IgD-negative memory B cell (primary cell): Measurements from ENCODE around the gene COBLL1. TPM values are rescaled to one million over a fixed set of nuclear protein-coding genes. Genes with fewer than 3 reads are reported as not detected.
A peak's percentile ranks its signal among the peaks of the same experiment; 100 is the strongest.

ENCODE experiments used
- H3K27ac Mint-ChIP-seq, 3 donors: one replicate each; pipeline ENCODE4 v1.8.0; 2020 to 2022; ENCODE audit warnings: mild to moderate bottlenecking in 3 of 3, mixed read lengths in 3 of 3, moderate library complexity in 1 of 3
- H3K27me3 Mint-ChIP-seq: one replicate; pipeline ENCODE4 v1.8.0; 2021; ENCODE audit warnings: mixed read lengths
- H3K36me3 Mint-ChIP-seq: one replicate; pipeline ENCODE4 v1.8.0; 2020; ENCODE audit warnings: mild to moderate bottlenecking, mixed read lengths
- H3K4me1 Mint-ChIP-seq, 3 donors: one replicate each; pipeline ENCODE4 v1.8.0; 2020 to 2022; ENCODE audit warnings: mixed read lengths in 3 of 3, mild to moderate bottlenecking in 1 of 3
- H3K4me3 Mint-ChIP-seq, 4 donors: one replicate each; pipeline ENCODE4 v1.8.0; 2020 to 2022; ENCODE audit warnings: mild to moderate bottlenecking in 4 of 4, mixed read lengths in 4 of 4, moderate library complexity in 3 of 4
- H3K9me3 Mint-ChIP-seq, 3 donors: one replicate each; pipeline ENCODE4 v1.8.0; 2020 to 2021; ENCODE audit warnings: mixed read lengths in 3 of 3, mild to moderate bottlenecking in 1 of 3
- polyA plus RNA-seq: library from polyadenylated mRNA; unstranded; fragments of 300-500 nt; fragmentation: Illumina TruSeq; gene quantifications from one replicate; pipeline ENCODE4 v1.2.3, GENCODE V29; 2021

Gene COBLL1
- polyA plus RNA-seq, 1 donor from 2014 or later: 114 TPM

DNA sequence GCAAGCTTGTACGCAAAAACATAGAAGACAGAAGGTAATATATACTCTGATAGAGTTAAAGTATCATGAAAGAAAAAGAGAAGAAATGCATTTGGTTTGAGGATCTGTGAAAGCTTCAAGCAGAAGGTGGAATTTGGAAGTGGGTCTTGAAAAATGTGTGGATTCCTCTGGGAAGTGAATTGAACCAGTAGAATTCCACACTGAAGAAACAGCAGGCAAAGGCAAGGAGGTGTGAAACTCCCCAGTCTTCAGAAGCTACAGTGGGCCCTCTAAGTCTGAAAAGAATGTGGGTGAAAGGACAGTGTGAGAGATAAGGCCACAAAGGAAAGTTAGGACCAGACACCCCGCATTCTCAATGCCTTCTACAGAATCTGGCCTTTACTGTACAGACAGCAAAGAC, 25.6 kb downstream of the COBLL1 start:
- Mint-ChIP-seq H3K4me3 (no peak overlapping the region), H3K27me3 (no peaks in the 10 kb centered on the region), H3K27ac (no peak overlapping the region), H3K4me1 (peaks cover 0 to 5% (median 5%) of the 10 kb centered on the region in 3 donors), H3K9me3 (no peaks in the 10 kb centered on the region), H3K36me3 (no peaks in the 10 kb centered on the region)

DNA sequence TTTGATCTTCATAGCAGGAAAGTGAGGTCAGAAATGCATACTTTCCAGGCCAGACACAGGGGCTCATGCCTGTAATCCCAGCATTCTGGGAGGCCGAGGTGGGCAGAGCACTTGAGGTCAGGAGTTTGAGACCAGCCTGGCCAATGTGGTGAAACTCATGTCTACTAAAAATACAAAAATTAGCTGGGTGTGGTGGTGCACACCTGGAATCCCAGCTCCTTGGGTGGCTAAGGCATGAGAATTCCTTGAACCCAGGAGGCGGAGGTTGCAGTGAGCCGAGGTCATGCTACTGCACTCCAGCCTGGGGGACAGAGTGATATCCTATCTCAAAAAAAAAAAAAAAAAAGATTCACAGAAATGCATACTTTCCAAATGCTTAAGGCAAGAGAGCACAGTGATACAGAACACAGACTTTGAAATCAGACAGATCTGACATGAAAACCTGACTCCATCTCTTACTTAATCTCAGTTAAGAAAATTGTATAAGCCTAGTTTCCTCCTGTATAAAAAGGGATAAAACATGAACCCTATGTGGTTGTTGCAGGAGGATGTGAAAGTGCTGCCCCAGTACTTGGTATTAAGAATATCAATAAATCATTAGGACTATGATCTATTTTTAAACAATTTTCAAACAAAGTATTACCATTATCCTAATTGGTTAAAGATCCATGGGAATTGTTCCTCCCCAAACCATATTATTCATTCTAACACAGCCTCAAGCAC, 26.4 kb downstream of the COBLL1 start:
- no peaks in the 10 kb centered on the region for H3K36me3 Mint-ChIP-seq
- H3K27ac Mint-ChIP-seq: no peak overlapping the region
- peaks cover 0 to 5% (median 5%) of the 10 kb centered on the region in 3 donors for H3K4me1 Mint-ChIP-seq
- H3K4me3 Mint-ChIP-seq: no peak overlapping the region
- no peaks in the 10 kb centered on the region for H3K27me3 Mint-ChIP-seq
- H3K9me3 Mint-ChIP-seq: no peaks in the 10 kb centered on the region

DNA sequence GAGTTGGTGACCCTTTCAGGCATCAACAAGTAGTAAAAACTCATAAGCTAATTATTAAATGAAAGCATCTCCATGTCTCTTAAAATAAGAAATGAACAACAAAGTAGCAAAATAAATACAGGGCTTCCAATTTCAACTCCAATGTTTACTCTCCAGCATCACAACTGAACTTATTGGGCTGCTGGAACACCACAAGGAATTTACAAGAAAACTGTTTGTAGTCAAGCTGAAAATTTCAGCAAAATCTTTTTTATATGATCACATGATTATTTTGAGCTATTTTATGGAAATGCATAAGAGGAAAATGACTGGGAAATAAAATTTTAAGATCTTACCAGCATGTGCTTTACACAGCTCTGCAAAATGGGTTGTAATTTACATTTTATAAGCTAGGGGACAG, 28.1 kb downstream of the COBLL1 start:
- Mint-ChIP-seq H3K27me3 (no peaks in the 10 kb centered on the region), H3K9me3 (no peaks in the 10 kb centered on the region), H3K36me3 (no peaks in the 10 kb centered on the region), H3K4me3 (no peak overlapping the region), H3K27ac (no peak overlapping the region), H3K4me1 (peaks cover 0 to 5% (median 5%) of the 10 kb centered on the region in 3 donors)

DNA sequence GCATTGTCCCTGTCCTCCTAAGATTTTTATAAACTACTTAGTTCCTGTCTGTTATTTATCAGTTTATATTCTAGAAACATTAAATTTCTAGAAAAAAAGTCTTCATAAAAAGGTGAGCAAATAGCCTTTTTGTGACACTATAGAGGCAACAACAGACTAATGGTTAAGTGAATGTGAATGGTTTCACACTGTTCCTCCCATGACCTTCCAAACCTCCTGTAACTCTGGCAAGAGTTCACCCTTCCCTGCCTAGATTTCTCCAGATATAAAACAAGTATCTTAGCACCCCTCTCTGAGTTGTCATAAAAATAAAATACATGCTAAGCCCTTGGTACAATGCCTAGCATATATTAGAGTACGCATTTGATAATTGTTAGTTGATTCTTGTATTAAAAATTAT, 29.2 kb downstream of the COBLL1 start:
- Mint-ChIP-seq H3K9me3 (no peaks in the 10 kb centered on the region), H3K27ac (no peak overlapping the region), H3K4me1 (peaks cover 0 to 5% (median 5%) of the 10 kb centered on the region in 3 donors), H3K36me3 (no peaks in the 10 kb centered on the region), H3K27me3 (no peaks in the 10 kb centered on the region), H3K4me3 (no peak overlapping the region)

DNA sequence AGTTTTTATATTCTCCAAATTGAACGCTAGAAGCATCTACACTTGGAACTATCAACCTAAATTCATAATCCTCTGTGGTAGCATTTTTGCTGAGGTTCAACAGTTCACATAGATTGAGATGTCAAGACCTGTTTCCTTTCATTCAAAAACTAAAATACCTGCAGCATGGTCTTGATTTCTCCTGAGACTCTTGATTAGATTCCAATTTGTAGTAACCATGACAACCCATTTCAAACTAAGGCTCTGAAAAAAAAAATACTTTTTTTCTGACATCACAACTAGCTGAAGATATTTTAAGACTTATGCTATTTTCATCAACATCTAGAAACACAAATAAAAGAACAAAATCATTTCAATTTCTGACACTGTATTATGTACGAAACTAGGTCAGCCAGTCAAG, 29.8 kb downstream of the COBLL1 start:
- no peak overlapping the region for H3K27ac Mint-ChIP-seq
- H3K27me3 Mint-ChIP-seq: no peaks in the 10 kb centered on the region
- no peaks in the 10 kb centered on the region for H3K9me3 Mint-ChIP-seq
- peaks cover 0 to 5% (median 5%) of the 10 kb centered on the region in 3 donors for H3K4me1 Mint-ChIP-seq
- no peaks in the 10 kb centered on the region for H3K36me3 Mint-ChIP-seq
- no peak overlapping the region for H3K4me3 Mint-ChIP-seq

DNA sequence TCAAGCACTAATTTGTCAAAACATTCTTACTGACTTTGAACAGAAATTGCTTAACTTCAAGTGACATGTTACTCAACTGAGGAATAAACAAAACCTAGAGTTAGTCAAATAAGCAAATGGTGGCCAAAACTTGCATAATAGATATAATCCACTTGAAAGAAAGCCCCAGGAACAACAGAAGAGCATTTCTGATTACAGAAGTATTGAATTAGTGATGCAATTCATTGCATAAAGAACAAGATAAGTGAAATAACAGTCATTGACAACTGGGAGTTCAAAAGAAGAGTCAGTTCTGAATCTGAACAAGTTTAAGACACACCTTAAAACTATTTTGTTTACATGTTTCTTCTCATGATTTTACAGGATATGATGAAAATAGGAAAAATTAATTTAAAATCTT, 30.8 kb downstream of the COBLL1 start:
- Mint-ChIP-seq H3K4me3 (no peak overlapping the region), H3K4me1 (peaks cover 0 to 5% (median 5%) of the 10 kb centered on the region in 3 donors), H3K27ac (no peak overlapping the region), H3K9me3 (no peaks in the 10 kb centered on the region), H3K36me3 (peaks cover 2% of the 10 kb centered on the region), H3K27me3 (no peaks in the 10 kb centered on the region)

DNA sequence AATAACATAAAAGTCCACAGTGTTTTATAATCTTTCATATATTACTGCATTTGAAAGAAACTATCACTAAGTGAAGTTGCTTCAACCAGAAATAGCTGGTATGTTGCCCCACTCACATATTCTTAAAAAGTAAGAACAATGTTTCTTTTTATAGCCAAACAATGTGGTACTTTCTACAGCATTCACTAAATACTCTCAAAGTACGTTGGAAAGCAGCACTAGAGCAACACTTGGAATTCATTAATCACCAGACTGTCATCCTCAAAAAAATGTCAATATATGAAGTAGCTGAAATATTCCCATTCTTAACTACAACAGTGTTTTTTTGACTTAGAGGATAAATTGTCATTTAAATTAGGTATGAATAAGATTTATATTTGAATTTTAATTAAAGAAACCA, 32.8 kb downstream of the COBLL1 start:
- Mint-ChIP-seq H3K36me3 (peaks cover 2% of the 10 kb centered on the region), H3K9me3 (no peaks in the 10 kb centered on the region), H3K27ac (no peak overlapping the region), H3K4me3 (no peak overlapping the region), H3K4me1 (peaks cover 2 to 4% (median 3%) of the 10 kb centered on the region in 3 donors), H3K27me3 (no peaks in the 10 kb centered on the region)

DNA sequence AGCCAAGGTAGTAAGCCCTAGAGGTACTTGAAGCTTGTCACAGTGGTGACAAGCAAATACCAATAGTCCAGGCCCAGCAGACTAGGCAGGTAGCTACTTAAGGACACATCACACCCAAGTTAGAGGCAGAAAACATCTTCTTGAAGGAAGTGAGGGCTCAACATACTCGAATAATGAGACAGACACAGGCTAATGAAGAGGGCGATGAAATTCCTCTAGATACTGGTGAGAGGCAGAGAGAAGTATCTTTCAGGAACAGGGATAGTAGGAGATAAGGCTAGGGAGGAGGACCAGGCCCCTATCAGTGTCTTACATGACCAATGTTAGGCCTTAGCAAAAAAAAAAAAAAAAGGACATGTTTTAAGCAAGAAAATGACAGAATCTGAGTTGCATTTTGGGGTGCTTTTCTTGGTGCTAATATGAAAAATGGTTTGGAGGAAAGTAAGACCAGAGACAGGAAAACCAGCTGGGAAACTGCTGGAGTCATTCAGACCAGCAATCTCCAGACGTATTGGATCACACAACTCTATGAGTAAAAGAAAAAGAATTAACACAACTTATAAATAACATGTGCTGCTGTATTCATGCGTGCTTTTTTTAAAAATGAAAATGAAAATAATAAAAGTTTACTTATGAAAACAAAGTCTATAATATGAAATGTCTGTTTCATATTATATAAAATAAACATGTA, 37.7 kb downstream of the COBLL1 start:
- peak overlapping the region in 1 of 3 donors; percentile 82 for H3K27ac Mint-ChIP-seq
- H3K36me3 Mint-ChIP-seq: peaks cover 4% of the 10 kb centered on the region
- H3K9me3 Mint-ChIP-seq: no peaks in the 10 kb centered on the region
- peak overlapping the region in 3 of 4 donors; percentile 1 to 55 (median 2) for H3K4me3 Mint-ChIP-seq
- peaks cover 14 to 17% (median 16%) of the 10 kb centered on the region in 3 donors for H3K4me1 Mint-ChIP-seq
- H3K27me3 Mint-ChIP-seq: no peaks in the 10 kb centered on the region

DNA sequence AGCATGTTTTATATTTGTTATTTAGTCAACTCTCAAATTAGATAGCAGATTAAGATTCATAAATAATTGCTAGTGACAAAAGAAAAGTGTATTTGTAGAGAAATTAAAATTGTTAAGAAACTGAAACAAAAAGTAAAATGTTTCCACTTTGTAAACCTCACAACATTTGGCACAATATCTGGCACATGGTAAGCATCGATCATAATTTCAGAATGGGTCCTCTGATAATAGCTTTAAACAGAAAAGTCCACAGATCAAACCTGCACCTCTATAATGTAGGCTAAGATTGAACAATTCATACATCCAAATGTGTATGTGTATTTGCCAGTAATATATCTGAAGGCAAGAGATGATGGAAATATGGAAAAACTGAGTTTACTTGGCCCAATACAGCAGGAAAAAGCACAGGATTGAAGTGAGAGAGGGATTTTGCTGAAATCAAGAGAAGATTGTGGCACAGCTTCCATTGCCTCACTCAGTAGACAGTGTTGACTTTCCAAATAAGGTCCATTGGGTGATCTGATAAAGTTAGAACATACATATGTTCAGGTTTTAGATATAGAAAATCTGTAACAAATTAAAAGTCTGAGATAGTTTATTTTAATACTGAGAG, 39.4 kb downstream of the COBLL1 start:
- Mint-ChIP-seq H3K36me3 (peaks cover 4% of the 10 kb centered on the region), H3K27me3 (no peaks in the 10 kb centered on the region), H3K4me1 (peaks cover 21 to 29% (median 27%) of the 10 kb centered on the region in 3 donors), H3K9me3 (no peaks in the 10 kb centered on the region), H3K27ac (peak overlapping the region in 2 of 3 donors; percentile 1 to 67), H3K4me3 (peak overlapping the region in 2 of 4 donors; percentile 43 to 73)

DNA sequence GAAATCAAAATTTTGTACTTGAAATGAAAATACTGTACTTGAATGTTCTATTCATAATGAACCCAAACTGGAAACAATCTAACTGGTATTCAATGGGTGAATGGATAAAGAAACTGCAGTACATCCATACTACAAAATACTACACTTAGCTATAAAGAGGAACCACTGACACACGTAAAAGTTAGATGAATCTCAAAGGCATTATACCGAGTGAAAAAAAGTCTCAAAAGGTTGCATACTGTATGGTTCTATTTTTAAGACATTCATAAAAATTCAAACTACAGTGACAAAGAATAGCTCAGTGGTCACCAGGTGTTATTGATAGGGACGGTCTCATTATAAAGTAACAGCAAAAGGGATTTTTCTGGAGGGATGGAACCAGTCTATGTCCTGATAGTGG, 41.1 kb downstream of the COBLL1 start:
- no peaks in the 10 kb centered on the region for H3K9me3 Mint-ChIP-seq
- H3K27ac Mint-ChIP-seq: peak overlapping the region in 1 of 3 donors; percentile 65
- peaks cover 2% of the 10 kb centered on the region for H3K36me3 Mint-ChIP-seq
- no peaks in the 10 kb centered on the region for H3K27me3 Mint-ChIP-seq
- peak overlapping the region in 2 of 4 donors; percentile 71 to 75 for H3K4me3 Mint-ChIP-seq
- H3K4me1 Mint-ChIP-seq: peaks cover 21 to 34% (median 32%) of the 10 kb centered on the region in 3 donors

DNA sequence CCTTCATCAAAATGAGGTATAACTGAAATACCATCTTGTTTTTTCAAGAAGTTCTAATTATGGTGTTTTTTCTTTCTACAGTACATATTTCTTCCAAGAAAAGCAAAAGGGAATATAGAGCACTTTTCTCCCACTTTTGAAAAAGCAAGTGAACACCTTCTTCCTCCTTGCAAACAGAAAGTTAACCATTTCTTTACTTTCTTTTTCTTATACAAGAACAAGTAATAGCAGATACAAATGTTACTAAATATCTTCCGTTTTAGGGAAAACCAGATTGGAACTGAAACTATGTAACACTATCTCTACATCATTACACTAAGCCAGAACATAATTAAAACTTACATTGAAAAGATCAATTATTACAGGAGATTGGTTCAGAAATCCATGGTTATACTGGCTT, 44.0 kb downstream of the COBLL1 start:
- peak overlapping the region in 2 of 4 donors; percentile 9 to 49 for H3K4me3 Mint-ChIP-seq
- no peak overlapping the region for H3K27ac Mint-ChIP-seq

DNA sequence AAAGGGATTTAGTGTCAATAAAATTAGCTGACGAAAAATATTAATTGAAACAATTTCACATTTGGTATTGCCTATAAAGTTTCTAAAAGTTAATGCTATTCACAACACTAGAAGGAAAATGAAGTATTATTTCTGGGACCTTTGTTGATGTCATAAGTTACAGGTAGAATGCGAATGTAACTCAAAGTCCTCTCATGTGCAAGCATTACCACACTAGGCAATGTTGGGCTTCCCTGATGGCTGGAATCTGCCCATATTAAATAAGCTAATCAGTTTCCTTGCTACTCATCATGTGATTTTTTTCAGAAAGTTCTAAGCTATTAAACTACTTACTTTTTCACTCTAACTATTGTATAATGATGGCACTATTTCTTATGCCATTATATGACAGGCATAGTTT, 44.6 kb downstream of the COBLL1 start:
- no peak overlapping the region for H3K4me3 Mint-ChIP-seq
- H3K9me3 Mint-ChIP-seq: no peaks in the 10 kb centered on the region
- no peak overlapping the region for H3K27ac Mint-ChIP-seq
- H3K36me3 Mint-ChIP-seq: peaks cover 2% of the 10 kb centered on the region
- H3K4me1 Mint-ChIP-seq: peaks cover 19 to 45% (median 33%) of the 10 kb centered on the region in 3 donors
- no peaks in the 10 kb centered on the region for H3K27me3 Mint-ChIP-seq

More for the DNA sequence above, 44.0 kb downstream of the COBLL1 start:
- Mint-ChIP-seq H3K9me3 (no peaks in the 10 kb centered on the region), H3K27me3 (no peaks in the 10 kb centered on the region), H3K36me3 (peaks cover 4% of the 10 kb centered on the region), H3K4me1 (peaks cover 25 to 52% (median 37%) of the 10 kb centered on the region in 3 donors)

DNA sequence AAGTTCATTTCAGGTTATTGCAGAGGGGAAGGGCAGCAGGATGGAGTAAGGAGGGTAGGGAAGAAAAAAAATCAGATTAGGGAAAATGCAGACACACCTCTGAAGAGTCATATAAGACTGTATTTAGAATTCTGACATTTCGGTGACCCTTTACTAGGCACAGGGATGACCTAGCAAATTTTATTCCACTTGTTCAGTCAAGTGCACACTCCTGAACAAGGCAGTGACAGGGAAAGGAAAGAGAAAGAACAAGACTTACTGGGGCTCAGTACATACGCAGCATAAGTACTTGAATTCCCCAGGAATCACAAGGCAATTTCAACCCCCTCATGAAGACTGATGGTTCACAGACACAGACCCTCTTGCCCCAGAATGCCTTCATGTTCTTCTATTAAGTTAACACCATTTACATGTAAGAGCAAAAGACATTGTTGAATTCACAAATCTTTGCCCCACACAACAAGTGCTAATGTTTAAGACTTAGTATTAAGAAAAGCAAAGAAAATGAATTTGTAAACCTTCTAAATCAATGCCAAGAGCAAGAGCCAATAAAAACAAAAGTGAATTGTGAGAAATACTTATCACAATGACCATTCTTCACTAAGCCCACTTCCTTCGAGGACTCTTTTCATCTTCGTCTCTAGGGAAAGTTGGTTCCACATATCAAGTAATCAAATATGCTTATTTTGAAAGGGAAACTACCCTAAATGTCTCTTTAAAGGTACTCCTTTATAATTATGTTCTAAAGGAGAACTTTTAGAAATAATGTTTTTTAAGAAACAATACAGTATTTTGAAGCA, 47.0 kb downstream of the COBLL1 start:
- peaks cover 2% of the 10 kb centered on the region for H3K36me3 Mint-ChIP-seq
- H3K4me1 Mint-ChIP-seq: peaks cover 14 to 36% (median 28%) of the 10 kb centered on the region in 3 donors
- H3K9me3 Mint-ChIP-seq: no peaks in the 10 kb centered on the region
- H3K27me3 Mint-ChIP-seq: no peaks in the 10 kb centered on the region
- no peak overlapping the region for H3K27ac Mint-ChIP-seq
- H3K4me3 Mint-ChIP-seq: peak overlapping the region in 1 of 4 donors; percentile 39

DNA sequence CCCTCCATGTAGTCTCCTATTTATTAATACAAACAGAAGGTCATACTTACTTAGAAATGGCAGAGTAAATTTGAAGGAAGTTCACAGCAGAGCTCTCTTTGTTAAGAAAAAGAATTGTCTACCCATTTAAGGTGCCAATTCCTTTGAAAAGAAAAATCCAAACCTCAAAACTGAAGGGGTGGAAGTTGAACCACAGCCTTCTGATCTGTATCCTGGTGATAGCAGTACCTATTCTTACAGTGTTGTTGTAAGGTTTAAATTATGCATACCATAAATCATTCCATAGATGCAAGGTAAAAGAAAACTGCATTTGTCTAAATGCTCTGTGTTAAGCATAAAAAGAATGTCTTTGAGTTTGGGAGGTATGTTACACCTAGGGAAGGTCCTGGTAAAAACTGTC, 47.6 kb downstream of the COBLL1 start:
- Mint-ChIP-seq H3K27me3 (no peaks in the 10 kb centered on the region), H3K27ac (no peak overlapping the region), H3K4me3 (no peak overlapping the region), H3K9me3 (no peaks in the 10 kb centered on the region), H3K36me3 (peaks cover 2% of the 10 kb centered on the region), H3K4me1 (peaks cover 14 to 36% (median 25%) of the 10 kb centered on the region in 3 donors)

DNA sequence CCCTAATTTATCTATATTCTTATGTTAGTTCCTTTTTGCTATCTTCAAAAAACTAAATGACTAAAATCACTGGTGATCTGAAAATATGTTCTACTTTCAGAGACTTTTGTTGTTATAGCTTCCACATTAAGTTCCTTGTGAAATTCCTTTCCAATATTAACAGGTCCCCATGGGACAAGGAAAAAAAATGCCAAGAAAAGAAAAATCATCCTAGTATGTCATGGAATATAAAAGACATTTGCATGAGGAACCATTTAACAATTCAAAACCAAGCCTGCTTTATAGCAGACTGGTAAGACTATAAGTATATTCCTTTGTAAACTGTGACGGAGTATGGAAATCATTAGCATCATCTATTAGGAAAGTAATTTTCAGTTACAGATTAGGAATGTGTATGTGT, 48.1 kb downstream of the COBLL1 start:
- H3K4me3 Mint-ChIP-seq: no peak overlapping the region
- peaks cover 2% of the 10 kb centered on the region for H3K36me3 Mint-ChIP-seq
- H3K9me3 Mint-ChIP-seq: no peaks in the 10 kb centered on the region
- H3K27me3 Mint-ChIP-seq: no peaks in the 10 kb centered on the region
- no peak overlapping the region for H3K27ac Mint-ChIP-seq
- H3K4me1 Mint-ChIP-seq: peaks cover 14 to 38% (median 26%) of the 10 kb centered on the region in 3 donors
